Right lung (tissue), 5 donors: ENCODE data around the gene OR5AN1. TPM values are rescaled to one million over a fixed set of nuclear protein-coding genes. Genes with fewer than 3 reads are reported as not detected.

ENCODE experiments used
- polyA plus RNA-seq, 5 donors: library from polyadenylated mRNA; unstranded; fragments of 120-200 nt; gene quantifications; one replicate each; pipeline versions ENCODE4 v1.2.1 to v1.2.3, GENCODE V29; 2013; ENCODE audit warnings: inconsistent platforms in 1 of 5, low replicate concordance in 1 of 5; ENCODE audit not compliant: insufficient read length in 5 of 5, insufficient read depth in 1 of 5

Gene OR5AN1
- polyA plus RNA-seq, 5 donors = not detected

Other genes starting within 250 kb of the OR5AN1 start
- 100 to 1,000 TPM in 3 of 5 donors, 10 to 100 TPM in 2; 62.1 to 130 (median 101) TPM for gene FAM111A, start 216.0 kb upstream of the OR5AN1 start, polyA plus RNA-seq
- 10 to 100 TPM; 53.5 to 73.5 (median 69.1) TPM for gene DTX4, start 186.8 kb upstream of the OR5AN1 start, polyA plus RNA-seq
- gene MPEG1, start 146.0 kb upstream of the OR5AN1 start, polyA plus RNA-seq = 10 to 100 TPM; 12.0 to 16.4 (median 14.7) TPM
- under 1 TPM in 4 of 5 donors, not detected in 1; 0.03 to 0.05 (median 0.03) TPM for gene OR5A2, start 67.5 kb downstream of the OR5AN1 start, polyA plus RNA-seq
- under 1 TPM in 2 of 5 donors, not detected in 3; 0.03 to 0.04 TPM for gene OR5A1, start 77.6 kb downstream of the OR5AN1 start, polyA plus RNA-seq
- not detected for gene OR4D6, start 98.1 kb downstream of the OR5AN1 start, polyA plus RNA-seq
- not detected for gene OR4D10, start 114.4 kb downstream of the OR5AN1 start, polyA plus RNA-seq
- not detected for gene OR4D11, start 144.7 kb downstream of the OR5AN1 start, polyA plus RNA-seq
- under 1 TPM; 0.03 to 0.09 (median 0.06) TPM for gene OR4D9, start 152.6 kb downstream of the OR5AN1 start, polyA plus RNA-seq